GM23338 (cell line): ENCODE measurements around the gene SREBF2. TPM values are rescaled to one million over a fixed set of nuclear protein-coding genes. Genes with fewer than 3 reads are reported as not detected.

Source experiments
- ATAC-seq: fragments of 200-7000 bp; cut with Tn5 transposase; 3 replicates; pipeline ENCODE4 v1.9.1; 2020
- DNase-seq: peaks from one replicate; pipeline ENCODE4 v3.0.0-alpha.2; 2015; ENCODE audit warnings: low spot score
- H2AFZ ChIP-seq: fragments of 200-600 bp; sonication (generic); 2 replicates; pipeline ENCODE4 v1.8.0; 2016; ENCODE audit warnings: antibody characterized with exemption, mild to moderate bottlenecking, moderate library complexity
- H3F3A ChIP-seq: fragments of 200-600 bp; sonication (generic); replicated peaks from 2 replicates; pipeline ENCODE4 v1.8.0; 2017; ENCODE audit warnings: antibody characterized with exemption, mixed run types, low read depth
- H3K27ac ChIP-seq: fragments of 200-600 bp; sonication (generic); 2 replicates; pipeline ENCODE4 v1.6.1; 2016; ENCODE audit warnings: low read depth
- H3K27me3 ChIP-seq: fragments of 200-600 bp; sonication (generic); 2 replicates; pipeline ENCODE4 v1.8.0; 2016; ENCODE audit warnings: mild to moderate bottlenecking, mixed run types, moderate library complexity; ENCODE audit not compliant: insufficient read depth
- H3K36me3 ChIP-seq: fragments of 200-600 bp; sonication (generic); 2 replicates; pipeline ENCODE4 v1.8.0; 2016; ENCODE audit warnings: mild to moderate bottlenecking; ENCODE audit not compliant: insufficient read depth
- H3K4me1 ChIP-seq: fragments of 200-600 bp; sonication (generic); 2 replicates; pipeline ENCODE4 v1.8.0; 2016; ENCODE audit warnings: mild to moderate bottlenecking, moderate library complexity; ENCODE audit not compliant: insufficient read depth
- H3K4me2 ChIP-seq: fragments of 200-600 bp; sonication (generic); 2 replicates; pipeline ENCODE4 v1.7.1; 2017; ENCODE audit warnings: mixed run types
- H3K4me3 ChIP-seq: fragments of 200-600 bp; sonication (generic); 2 replicates; pipeline ENCODE4 v1.6.1; 2016; ENCODE audit warnings: mixed run types
- H3K79me2 ChIP-seq: fragments of 200-600 bp; sonication (generic); replicated peaks from 2 replicates; pipeline ENCODE4 v1.8.0; 2017; ENCODE audit warnings: mild to moderate bottlenecking; ENCODE audit not compliant: insufficient read depth
- H3K9me2 ChIP-seq: fragments of 200-600 bp; sonication (generic); 2 replicates; pipeline ENCODE4 v1.8.0; 2017; ENCODE audit not compliant: insufficient read depth
- H4K20me1 ChIP-seq: fragments of 200-600 bp; sonication (generic); replicated peaks from 2 replicates; pipeline ENCODE4 v1.8.0; 2017; ENCODE audit warnings: mild to moderate bottlenecking; ENCODE audit not compliant: insufficient read depth
- H3K27ac Mint-ChIP-seq: 2 replicates; pipeline ENCODE4 v1.8.0; 2020; ENCODE audit warnings: inconsistent platforms, mild to moderate bottlenecking, moderate library complexity, mixed read lengths
- H3K27me3 Mint-ChIP-seq: 3 replicates; pipeline ENCODE4 v1.8.0; 2022; ENCODE audit warnings: low read depth, mild to moderate bottlenecking, moderate library complexity, mixed read lengths, inconsistent platforms; ENCODE audit not compliant: insufficient read depth, poor library complexity
- H3K36me3 Mint-ChIP-seq: 3 replicates; pipeline ENCODE4 v1.8.0; 2021; ENCODE audit warnings: low read depth, mild to moderate bottlenecking, inconsistent platforms, moderate library complexity, mixed read lengths
- H3K4me1 Mint-ChIP-seq: 3 replicates; pipeline ENCODE4 v1.8.0; 2020; ENCODE audit warnings: mild to moderate bottlenecking, inconsistent platforms, mixed read lengths
- H3K4me3 Mint-ChIP-seq: 3 replicates; pipeline ENCODE4 v1.8.0; 2021; ENCODE audit warnings: moderate library complexity, mild to moderate bottlenecking, inconsistent platforms, mixed read lengths
- H3K9me3 Mint-ChIP-seq: 3 replicates; pipeline ENCODE4 v1.8.0; 2020; ENCODE audit warnings: moderate library complexity, mild to moderate bottlenecking, inconsistent platforms, mixed read lengths
- CREB1 ChIP-seq: fragments of 250-450 bp; sonication (Bioruptor Pico); IDR thresholded peaks from 2 replicates; pipeline ENCODE4 v1.5.0; 2020; ENCODE audit warnings: low read depth, mild to moderate bottlenecking, moderate library complexity
- EZH2 ChIP-seq: fragments of 200-600 bp; sonication (generic); IDR thresholded peaks from one replicate; pipeline ENCODE4 v1.8.0; 2017; ENCODE audit warnings: antibody characterized with exemption, mild to moderate bottlenecking, low read depth; ENCODE audit not compliant: unreplicated experiment
- EZH2phosphoT487 ChIP-seq: fragments of 200-600 bp; sonication (generic); IDR thresholded peaks from one replicate; pipeline ENCODE4 v1.8.1; 2018; ENCODE audit warnings: antibody characterized with exemption; ENCODE audit not compliant: unreplicated experiment
- NANOG ChIP-seq: IDR thresholded peaks from 2 replicates; pipeline ENCODE4 v1.6.1; 2016; ENCODE audit warnings: antibody characterized with exemption, borderline replicate concordance
- POLR2AphosphoS5 ChIP-seq: IDR thresholded peaks from 2 replicates; pipeline ENCODE4 v1.6.1; 2016; ENCODE audit warnings: antibody characterized with exemption, low read depth
- polyA plus RNA-seq: library from polyadenylated mRNA; unstranded; fragments of >200 nt; fragmentation: Nextera tagmentation; extraction: Ambion mirVana; gene quantifications from 2 replicates; pipeline ENCODE4 v1.2.1, GENCODE V29; 2016
- total RNA-seq: library from RNA; depleted of rRNA; stranded (reverse); fragments of >200 nt; shearing (Covaris generic); gene quantifications from 2 replicates; pipeline ENCODE4 v1.2.3, GENCODE V29; 2014
- TF ChIP-seq, protein P1 (sequence below): IDR thresholded peaks from 2 replicates; pipeline ENCODE4 v1.6.1; 2016; ENCODE audit warnings: antibody characterized with exemption
- TF ChIP-seq, protein P2 (sequence below): fragments of 250-450 bp; sonication (Bioruptor Pico); IDR thresholded peaks from 2 replicates; pipeline ENCODE4 v1.5.0; 2020; ENCODE audit warnings: mild to moderate bottlenecking, moderate library complexity

Gene SREBF2
- total and polyA plus RNA-seq, 2 experiments from 2014 or later: 48.7 to 163 TPM

DNA sequence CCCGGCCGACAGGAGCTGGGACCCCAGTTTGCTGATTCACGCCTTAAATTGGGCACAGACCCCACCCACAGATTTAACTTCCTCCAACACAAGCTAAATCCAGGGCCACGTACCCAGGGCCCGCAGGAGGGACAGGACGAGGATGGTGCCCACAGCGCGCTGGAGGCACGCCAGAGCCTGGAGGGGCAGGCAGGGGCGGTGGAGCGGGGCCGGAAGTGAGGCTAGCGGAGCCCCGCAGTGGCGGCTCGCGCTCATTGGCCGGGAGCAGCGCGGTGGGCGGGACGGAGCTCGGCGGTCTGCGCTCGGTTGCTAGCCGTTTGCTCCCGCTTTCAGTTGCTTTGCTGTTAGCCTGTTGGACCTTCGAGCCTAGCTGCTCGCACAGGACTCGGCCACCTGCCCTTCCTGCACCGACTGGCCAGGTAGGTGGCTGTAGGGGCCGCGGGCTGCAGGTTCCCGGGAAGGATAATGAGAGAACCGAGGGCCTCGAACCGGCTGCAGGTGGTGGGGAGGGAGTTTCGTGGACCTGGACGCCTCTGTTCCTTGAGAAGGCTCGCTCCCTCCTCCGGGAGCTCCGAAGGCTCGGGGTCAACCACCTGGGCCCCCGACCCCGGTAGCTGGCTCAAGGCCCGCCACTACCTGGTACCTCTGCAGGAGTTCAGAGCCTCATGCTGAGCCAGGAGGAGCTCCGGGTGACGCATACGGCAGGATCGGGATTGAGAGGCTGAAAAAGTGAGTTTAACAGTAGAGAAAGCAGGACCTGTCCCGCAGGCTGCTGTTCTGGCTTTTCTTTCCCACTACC, 32.4 kb upstream of the SREBF2 start, which contains the start of gene CCDC134:
TSS of gene CCDC134 (plus strand) at position 332 of the 799 bp plus-strand sequence. CDS start 8,212 bp downstream, outside the sequence.
- Histone ChIP-seq H3K9me2 (no peaks in the 10 kb centered on the region), H3K4me2 (peak within 1 kb of the TSS; percentile 99), H3K36me3 (no peaks in the 10 kb centered on the region; the same call in 1 of the 2 replicates), H3K27ac (peak within 1 kb of the TSS; percentile 94), H4K20me1 (0 out of 2 replicates have a peak, but pooled peaks cover 3% of the 10 kb centered on the region), H3K4me1 (peaks cover 19% of the 10 kb centered on the region), H3K27me3 (no peaks in the 10 kb centered on the region), H3K79me2 (peaks cover 44% of the 10 kb centered on the region), H3K4me3 (peak within 1 kb of the TSS; percentile 94), H3F3A (peaks cover 8% of the 10 kb centered on the region; the same call in 1 of the 2 replicates), H2AFZ (peak within 1 kb of the TSS; percentile 97)
- peak within 1 kb of the TSS; percentile 97 for H3K27ac Mint-ChIP-seq
- ATAC-seq: peak; percentile 96
- peaks cover 5% of the 10 kb centered on the region for H3K27me3 Mint-ChIP-seq
- H3K9me3 Mint-ChIP-seq: no peaks in the 10 kb centered on the region
- peak within 1 kb of the TSS; percentile 89 for H3K4me3 Mint-ChIP-seq
- DNase-seq: peak; percentile 92
- peaks cover 7% of the 10 kb centered on the region; the same call in 2 of the 3 replicates for H3K36me3 Mint-ChIP-seq
- H3K4me1 Mint-ChIP-seq: peaks cover 22% of the 10 kb centered on the region
- TF ChIP-seq NANOG (no peak), CREB1 (CRISPR knock-in tag) (peak; percentile 79), EZH2phosphoT487 (no peak), POLR2AphosphoS5 (peak; percentile 99), EZH2 (no peak)
- TF ChIP-seq, protein P1, sequence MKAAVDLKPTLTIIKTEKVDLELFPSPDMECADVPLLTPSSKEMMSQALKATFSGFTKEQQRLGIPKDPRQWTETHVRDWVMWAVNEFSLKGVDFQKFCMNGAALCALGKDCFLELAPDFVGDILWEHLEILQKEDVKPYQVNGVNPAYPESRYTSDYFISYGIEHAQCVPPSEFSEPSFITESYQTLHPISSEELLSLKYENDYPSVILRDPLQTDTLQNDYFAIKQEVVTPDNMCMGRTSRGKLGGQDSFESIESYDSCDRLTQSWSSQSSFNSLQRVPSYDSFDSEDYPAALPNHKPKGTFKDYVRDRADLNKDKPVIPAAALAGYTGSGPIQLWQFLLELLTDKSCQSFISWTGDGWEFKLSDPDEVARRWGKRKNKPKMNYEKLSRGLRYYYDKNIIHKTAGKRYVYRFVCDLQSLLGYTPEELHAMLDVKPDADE: peak; percentile 35; the same call in 1 of the 2 replicates

DNA sequence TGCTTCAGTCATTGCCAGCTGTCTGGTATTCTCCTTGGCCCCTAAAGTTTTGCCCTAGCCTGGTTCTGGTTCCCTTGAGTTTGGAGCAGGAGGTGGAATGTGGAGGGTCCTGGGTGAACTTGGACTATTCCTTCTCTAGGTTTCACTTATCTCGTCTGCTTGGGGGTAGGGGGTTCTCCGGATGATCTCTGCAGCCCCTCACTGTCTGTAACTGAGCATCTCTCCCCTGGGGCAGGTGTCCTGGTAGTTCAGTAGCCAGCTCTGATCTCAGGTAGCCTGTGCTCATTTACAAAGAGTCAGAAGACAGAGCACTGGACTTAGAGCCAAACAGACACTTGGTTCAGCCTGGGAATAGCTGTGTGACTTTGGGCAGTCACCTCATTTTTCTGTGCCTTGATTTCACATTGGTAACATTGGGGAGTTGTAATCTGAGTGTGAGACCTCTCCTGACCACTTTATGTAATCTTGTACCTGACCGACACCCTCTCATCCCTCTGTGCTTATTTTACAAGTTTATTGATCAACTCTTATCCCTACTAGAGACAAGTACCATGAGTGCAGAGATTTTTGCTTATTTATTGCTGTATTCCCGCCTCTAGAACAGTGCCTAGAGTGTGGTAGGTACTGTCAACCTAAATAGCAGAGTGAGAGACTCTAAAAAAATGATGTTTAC, 31.6 kb upstream of the SREBF2 start:
- peak overlapping the region; percentile 97 for H3K27ac Mint-ChIP-seq
- TF ChIP-seq NANOG (no peak), POLR2AphosphoS5 (no peak)
- TF ChIP-seq, protein P2, sequence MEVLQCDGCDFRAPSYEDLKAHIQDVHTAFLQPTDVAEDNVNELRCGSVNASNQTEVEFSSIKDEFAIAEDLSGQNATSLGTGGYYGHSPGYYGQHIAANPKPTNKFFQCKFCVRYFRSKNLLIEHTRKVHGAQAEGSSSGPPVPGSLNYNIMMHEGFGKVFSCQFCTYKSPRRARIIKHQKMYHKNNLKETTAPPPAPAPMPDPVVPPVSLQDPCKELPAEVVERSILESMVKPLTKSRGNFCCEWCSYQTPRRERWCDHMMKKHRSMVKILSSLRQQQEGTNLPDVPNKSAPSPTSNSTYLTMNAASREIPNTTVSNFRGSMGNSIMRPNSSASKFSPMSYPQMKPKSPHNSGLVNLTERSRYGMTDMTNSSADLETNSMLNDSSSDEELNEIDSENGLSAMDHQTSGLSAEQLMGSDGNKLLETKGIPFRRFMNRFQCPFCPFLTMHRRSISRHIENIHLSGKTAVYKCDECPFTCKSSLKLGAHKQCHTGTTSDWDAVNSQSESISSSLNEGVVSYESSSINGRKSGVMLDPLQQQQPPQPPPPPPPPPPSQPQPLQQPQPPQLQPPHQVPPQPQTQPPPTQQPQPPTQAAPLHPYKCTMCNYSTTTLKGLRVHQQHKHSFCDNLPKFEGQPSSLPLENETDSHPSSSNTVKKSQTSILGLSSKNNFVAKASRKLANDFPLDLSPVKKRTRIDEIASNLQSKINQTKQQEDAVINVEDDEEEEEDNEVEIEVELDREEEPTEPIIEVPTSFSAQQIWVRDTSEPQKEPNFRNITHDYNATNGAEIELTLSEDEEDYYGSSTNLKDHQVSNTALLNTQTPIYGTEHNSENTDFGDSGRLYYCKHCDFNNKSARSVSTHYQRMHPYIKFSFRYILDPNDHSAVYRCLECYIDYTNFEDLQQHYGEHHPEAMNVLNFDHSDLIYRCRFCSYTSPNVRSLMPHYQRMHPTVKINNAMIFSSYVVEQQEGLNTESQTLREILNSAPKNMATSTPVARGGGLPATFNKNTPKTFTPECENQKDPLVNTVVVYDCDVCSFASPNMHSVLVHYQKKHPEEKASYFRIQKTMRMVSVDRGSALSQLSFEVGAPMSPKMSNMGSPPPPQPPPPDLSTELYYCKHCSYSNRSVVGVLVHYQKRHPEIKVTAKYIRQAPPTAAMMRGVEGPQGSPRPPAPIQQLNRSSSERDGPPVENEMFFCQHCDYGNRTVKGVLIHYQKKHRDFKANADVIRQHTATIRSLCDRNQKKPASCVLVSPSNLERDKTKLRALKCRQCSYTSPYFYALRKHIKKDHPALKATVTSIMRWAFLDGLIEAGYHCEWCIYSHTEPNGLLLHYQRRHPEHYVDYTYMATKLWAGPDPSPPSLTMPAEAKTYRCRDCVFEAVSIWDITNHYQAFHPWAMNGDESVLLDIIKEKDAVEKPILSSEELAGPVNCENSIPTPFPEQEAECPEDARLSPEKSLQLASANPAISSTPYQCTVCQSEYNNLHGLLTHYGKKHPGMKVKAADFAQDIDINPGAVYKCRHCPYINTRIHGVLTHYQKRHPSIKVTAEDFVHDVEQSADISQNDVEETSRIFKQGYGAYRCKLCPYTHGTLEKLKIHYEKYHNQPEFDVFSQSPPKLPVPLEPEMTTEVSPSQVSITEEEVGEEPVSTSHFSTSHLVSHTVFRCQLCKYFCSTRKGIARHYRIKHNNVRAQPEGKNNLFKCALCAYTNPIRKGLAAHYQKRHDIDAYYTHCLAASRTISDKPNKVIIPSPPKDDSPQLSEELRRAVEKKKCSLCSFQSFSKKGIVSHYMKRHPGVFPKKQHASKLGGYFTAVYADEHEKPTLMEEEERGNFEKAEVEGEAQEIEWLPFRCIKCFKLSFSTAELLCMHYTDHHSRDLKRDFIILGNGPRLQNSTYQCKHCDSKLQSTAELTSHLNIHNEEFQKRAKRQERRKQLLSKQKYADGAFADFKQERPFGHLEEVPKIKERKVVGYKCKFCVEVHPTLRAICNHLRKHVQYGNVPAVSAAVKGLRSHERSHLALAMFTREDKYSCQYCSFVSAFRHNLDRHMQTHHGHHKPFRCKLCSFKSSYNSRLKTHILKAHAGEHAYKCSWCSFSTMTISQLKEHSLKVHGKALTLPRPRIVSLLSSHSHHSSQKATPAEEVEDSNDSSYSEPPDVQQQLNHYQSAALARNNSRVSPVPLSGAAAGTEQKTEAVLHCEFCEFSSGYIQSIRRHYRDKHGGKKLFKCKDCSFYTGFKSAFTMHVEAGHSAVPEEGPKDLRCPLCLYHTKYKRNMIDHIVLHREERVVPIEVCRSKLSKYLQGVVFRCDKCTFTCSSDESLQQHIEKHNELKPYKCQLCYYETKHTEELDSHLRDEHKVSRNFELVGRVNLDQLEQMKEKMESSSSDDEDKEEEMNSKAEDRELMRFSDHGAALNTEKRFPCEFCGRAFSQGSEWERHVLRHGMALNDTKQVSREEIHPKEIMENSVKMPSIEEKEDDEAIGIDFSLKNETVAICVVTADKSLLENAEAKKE: no peak

More for the DNA sequence above, 31.6 kb upstream of the SREBF2 start:
- ATAC-seq (no peak), DNase-seq (no peak)
- H2AFZ ChIP-seq: peak overlapping the region; percentile 86
- no peaks in the 10 kb centered on the region for H3K27me3 ChIP-seq
- H3K27ac ChIP-seq: peak overlapping the region; percentile 94; the same call in 1 of the 2 replicates
- H3K4me1 ChIP-seq: peaks cover 19% of the 10 kb centered on the region
- peaks cover 22% of the 10 kb centered on the region for H3K4me1 Mint-ChIP-seq
- H3K79me2 ChIP-seq: peaks cover 49% of the 10 kb centered on the region
- H3K9me2 ChIP-seq: no peaks in the 10 kb centered on the region
- H3K4me3 Mint-ChIP-seq: peak overlapping the region; percentile 89
- H3K4me3 ChIP-seq: peak overlapping the region; percentile 94
- H3F3A ChIP-seq: peaks cover 8% of the 10 kb centered on the region; the same call in 1 of the 2 replicates
- H3K9me3 Mint-ChIP-seq: no peaks in the 10 kb centered on the region
- H4K20me1 ChIP-seq: peaks cover 3% of the 10 kb centered on the region; the same call in 1 of the 2 replicates
- H3K36me3 ChIP-seq: no peaks in the 10 kb centered on the region; the same call in 1 of the 2 replicates
- H3K27me3 Mint-ChIP-seq: peaks cover 5% of the 10 kb centered on the region
- peaks cover 7% of the 10 kb centered on the region; the same call in 2 of the 3 replicates for H3K36me3 Mint-ChIP-seq
- H3K4me2 ChIP-seq: peak overlapping the region; percentile 99
